Stimulated activated effector memory CD8-positive, alpha-beta T cell treated with anti-CD3 and anti-CD28 coated beads, Interleukin-12 subunit alpha, Interleukin-12 subunit beta, amount 100 ng/mL, for 72 hours (primary cell): ENCODE data around the gene SH2D3C.

Source experiments
- ATAC-seq: fragments of 150-1000 bp; cut with Tn5 transposase; 2 replicates; pipeline ENCODE4 v1.10.0; 2021
- DNase-seq, 2 donors: peaks; one replicate each; pipeline ENCODE4 v3.0.0; 2021 to 2022; ENCODE audit warnings: low spot score in 2 of 2
- H3K27ac Mint-ChIP-seq: one replicate; pipeline ENCODE4 v1.8.0; 2022; ENCODE audit warnings: mild to moderate bottlenecking, mixed read lengths
- H3K36me3 Mint-ChIP-seq: one replicate; pipeline ENCODE4 v1.8.0; 2022; ENCODE audit warnings: mild to moderate bottlenecking, mixed read lengths
- H3K4me1 Mint-ChIP-seq: one replicate; pipeline ENCODE4 v1.8.0; 2022; ENCODE audit warnings: mixed read lengths
- H3K4me3 Mint-ChIP-seq: one replicate; pipeline ENCODE4 v1.8.0; 2022; ENCODE audit warnings: mild to moderate bottlenecking, mixed read lengths
- H3K9me3 Mint-ChIP-seq: one replicate; pipeline ENCODE4 v1.8.0; 2022; ENCODE audit warnings: mixed read lengths

The SH2D3C gene, protein sequence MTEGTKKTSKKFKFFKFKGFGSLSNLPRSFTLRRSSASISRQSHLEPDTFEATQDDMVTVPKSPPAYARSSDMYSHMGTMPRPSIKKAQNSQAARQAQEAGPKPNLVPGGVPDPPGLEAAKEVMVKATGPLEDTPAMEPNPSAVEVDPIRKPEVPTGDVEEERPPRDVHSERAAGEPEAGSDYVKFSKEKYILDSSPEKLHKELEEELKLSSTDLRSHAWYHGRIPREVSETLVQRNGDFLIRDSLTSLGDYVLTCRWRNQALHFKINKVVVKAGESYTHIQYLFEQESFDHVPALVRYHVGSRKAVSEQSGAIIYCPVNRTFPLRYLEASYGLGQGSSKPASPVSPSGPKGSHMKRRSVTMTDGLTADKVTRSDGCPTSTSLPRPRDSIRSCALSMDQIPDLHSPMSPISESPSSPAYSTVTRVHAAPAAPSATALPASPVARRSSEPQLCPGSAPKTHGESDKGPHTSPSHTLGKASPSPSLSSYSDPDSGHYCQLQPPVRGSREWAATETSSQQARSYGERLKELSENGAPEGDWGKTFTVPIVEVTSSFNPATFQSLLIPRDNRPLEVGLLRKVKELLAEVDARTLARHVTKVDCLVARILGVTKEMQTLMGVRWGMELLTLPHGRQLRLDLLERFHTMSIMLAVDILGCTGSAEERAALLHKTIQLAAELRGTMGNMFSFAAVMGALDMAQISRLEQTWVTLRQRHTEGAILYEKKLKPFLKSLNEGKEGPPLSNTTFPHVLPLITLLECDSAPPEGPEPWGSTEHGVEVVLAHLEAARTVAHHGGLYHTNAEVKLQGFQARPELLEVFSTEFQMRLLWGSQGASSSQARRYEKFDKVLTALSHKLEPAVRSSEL

GRCh38 chr9:127778280-127779135 is at the start of gene SH2D3C:
Gene SH2D3C (minus strand): TSS chr9:127778666. CDS start chr9:127778627, 39 bp downstream.
- DNase-seq = peak; percentile 39 to 83
- no peaks in the 10 kb centered on the region for H3K9me3 Mint-ChIP-seq
- ATAC-seq = peak; percentile 49
- H3K27ac Mint-ChIP-seq = peak within 1 kb of the TSS; percentile 99
- H3K4me1 Mint-ChIP-seq = peaks cover 72% of the 10 kb centered on the region
- H3K4me3 Mint-ChIP-seq = peak within 1 kb of the TSS; percentile 93
- peaks cover 54% of the 10 kb centered on the region for H3K36me3 Mint-ChIP-seq

GRCh38 chr9:127826253-127826913 is 47.9 kb upstream of the SH2D3C start:
- no peaks in the 10 kb centered on the region for H3K9me3 Mint-ChIP-seq

GRCh38 chr9:127825319-127826051 is 47.0 kb upstream of the SH2D3C start:
- no peak for ATAC-seq
- Mint-ChIP-seq H3K4me1 (peaks cover 5% of the 10 kb centered on the region), H3K36me3 (peaks cover 15% of the 10 kb centered on the region)

More at GRCh38 chr9:127826253-127826913, 47.9 kb upstream of the SH2D3C start:
- Mint-ChIP-seq H3K4me3 (no peak overlapping the region), H3K27ac (peak overlapping the region; percentile 56), H3K36me3 (peaks cover 15% of the 10 kb centered on the region), H3K4me1 (peaks cover 5% of the 10 kb centered on the region)
- DNase-seq (no peak), ATAC-seq (no peak)

DNA sequence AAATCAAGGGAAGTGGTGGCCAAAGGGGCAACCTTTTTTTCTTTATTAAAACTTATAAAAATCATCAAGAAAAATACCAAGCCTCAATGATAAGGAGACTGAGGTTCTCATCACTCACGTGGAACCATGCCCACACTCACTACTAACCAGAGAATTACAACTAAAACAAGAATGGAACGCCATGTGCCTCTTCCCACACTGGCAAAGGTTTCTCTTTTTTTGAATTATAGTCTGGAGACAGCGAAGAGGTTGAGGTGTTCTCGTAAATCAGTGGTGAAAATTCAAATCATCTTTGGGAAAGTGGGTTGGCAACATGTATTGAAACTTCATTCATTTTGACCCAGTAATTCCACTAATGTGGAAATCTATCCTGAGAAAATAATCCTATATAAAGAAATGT is 43.6 kb upstream of the SH2D3C start:
- H3K9me3 Mint-ChIP-seq = no peaks in the 10 kb centered on the region
- ATAC-seq = no peak
- no peak overlapping the region for H3K4me3 Mint-ChIP-seq
- no peak for DNase-seq
- no peak overlapping the region for H3K27ac Mint-ChIP-seq
- H3K4me1 Mint-ChIP-seq = peaks cover 4% of the 10 kb centered on the region
- H3K36me3 Mint-ChIP-seq = peaks cover 32% of the 10 kb centered on the region

More at GRCh38 chr9:127825319-127826051, 47.0 kb upstream of the SH2D3C start:
- no peak for DNase-seq
- Mint-ChIP-seq H3K9me3 (no peaks in the 10 kb centered on the region), H3K27ac (peak overlapping the region; percentile 56), H3K4me3 (no peak overlapping the region)

DNA sequence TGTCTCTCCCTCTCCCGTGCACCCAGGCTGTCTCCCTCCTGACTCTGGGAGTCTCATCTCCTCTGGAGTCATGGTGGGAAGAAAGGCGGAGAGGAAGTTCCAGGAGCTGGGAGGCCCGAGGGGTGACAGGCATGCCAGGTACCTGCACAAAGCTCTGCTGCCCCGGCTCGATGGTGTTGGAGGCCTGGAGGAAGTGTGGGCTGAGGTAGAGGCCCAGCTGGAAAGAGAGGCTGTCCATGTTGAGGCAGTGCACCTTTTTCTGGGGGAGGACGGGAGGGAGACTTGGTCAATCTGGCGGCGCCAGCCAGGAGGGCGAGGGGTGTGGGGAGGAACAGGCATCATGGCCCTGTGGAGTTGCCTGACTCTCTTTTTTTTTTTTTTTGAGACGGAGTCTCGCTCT is 40.1 kb upstream of the SH2D3C start:
- peaks cover 6% of the 10 kb centered on the region for H3K4me1 Mint-ChIP-seq
- no peaks in the 10 kb centered on the region for H3K9me3 Mint-ChIP-seq
- DNase-seq (no peak), ATAC-seq (no peak)
- H3K27ac Mint-ChIP-seq = peak overlapping the region; percentile 88
- H3K4me3 Mint-ChIP-seq = no peak overlapping the region
- peaks cover 55% of the 10 kb centered on the region for H3K36me3 Mint-ChIP-seq

- peak overlapping the region; percentile 88 for H3K27ac Mint-ChIP-seq
- H3K36me3 Mint-ChIP-seq = peaks cover 61% of the 10 kb centered on the region
Measured at GRCh38 chr9:127817881-127818434, 39.5 kb upstream of the SH2D3C start.

DNA sequence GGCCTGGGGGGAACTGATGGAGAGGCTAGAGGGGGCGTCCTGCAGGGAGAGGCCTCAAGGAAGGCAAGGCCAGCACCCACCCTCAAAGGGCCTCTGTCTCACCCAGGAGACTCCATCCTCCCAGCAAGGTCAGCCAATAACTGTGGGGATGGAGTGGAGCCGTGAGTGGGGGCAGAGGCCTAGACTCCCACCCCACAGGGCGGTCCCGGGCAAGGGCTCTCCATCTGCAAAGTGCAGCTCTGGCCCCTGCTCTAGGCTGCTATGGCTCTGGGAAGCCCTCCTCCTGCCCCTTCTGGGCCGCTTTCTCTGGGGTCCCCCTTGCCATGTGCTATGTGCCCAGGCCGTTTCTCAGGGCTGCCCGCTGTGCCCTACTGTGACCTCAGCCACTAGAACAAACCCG is 38.3 kb upstream of the SH2D3C start:
- Mint-ChIP-seq H3K4me3 (no peak overlapping the region), H3K9me3 (no peaks in the 10 kb centered on the region), H3K27ac (peak overlapping the region; percentile 88), H3K36me3 (peaks cover 73% of the 10 kb centered on the region), H3K4me1 (peaks cover 6% of the 10 kb centered on the region)
- DNase-seq (no peak), ATAC-seq (no peak)

More at GRCh38 chr9:127817881-127818434, 39.5 kb upstream of the SH2D3C start:
- Mint-ChIP-seq H3K4me3 (no peak overlapping the region), H3K9me3 (no peaks in the 10 kb centered on the region), H3K4me1 (peaks cover 6% of the 10 kb centered on the region)
- ATAC-seq (no peak), DNase-seq (no peak)

GRCh38 chr9:127816362-127816725 is 37.9 kb upstream of the SH2D3C start:
- no peak for ATAC-seq
- Mint-ChIP-seq H3K4me3 (no peak overlapping the region), H3K27ac (peak overlapping the region; percentile 88), H3K9me3 (no peaks in the 10 kb centered on the region), H3K36me3 (peaks cover 77% of the 10 kb centered on the region), H3K4me1 (peaks cover 6% of the 10 kb centered on the region)
- DNase-seq = no peak

GRCh38 chr9:127815512-127816361 is 37.3 kb upstream of the SH2D3C start:
- DNase-seq = no peak
- Mint-ChIP-seq H3K4me3 (no peak overlapping the region), H3K4me1 (peaks cover 6% of the 10 kb centered on the region), H3K36me3 (peaks cover 83% of the 10 kb centered on the region), H3K27ac (no peak overlapping the region), H3K9me3 (no peaks in the 10 kb centered on the region)
- no peak for ATAC-seq

GRCh38 chr9:127814619-127815511 is 36.4 kb upstream of the SH2D3C start:
- peaks cover 84% of the 10 kb centered on the region for H3K36me3 Mint-ChIP-seq
- peak overlapping the region; percentile 75 for H3K27ac Mint-ChIP-seq

DNA sequence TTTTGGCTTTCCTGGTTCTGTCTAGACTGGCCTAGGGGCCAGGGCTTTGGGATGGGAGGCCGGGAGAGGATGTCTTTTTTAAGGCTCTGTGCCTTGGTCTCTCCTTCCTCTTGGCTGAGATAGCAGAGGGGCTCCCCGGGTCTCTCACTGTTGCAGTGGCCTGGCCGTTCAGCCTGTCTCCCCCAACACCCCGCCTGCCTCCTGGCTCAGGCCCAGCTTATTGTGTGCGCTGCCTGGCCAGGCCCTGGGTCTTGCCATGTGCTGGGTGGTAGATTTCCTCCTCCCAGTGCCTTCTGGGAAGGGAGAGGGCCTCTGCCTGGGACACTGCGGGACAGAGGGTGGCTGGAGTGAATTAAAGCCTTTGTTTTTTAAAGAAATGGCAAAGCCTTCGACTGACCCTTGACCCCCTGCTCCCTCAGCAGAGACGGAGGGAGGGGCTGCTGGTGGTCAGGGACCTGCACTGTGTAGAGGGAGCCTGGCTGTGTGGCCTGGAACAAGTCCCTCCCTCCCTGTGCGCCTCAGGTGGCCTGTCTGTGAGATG is 35.3 kb upstream of the SH2D3C start:
- H3K9me3 Mint-ChIP-seq = no peaks in the 10 kb centered on the region
- ATAC-seq (no peak), DNase-seq (no peak)
- peaks cover 6% of the 10 kb centered on the region for H3K4me1 Mint-ChIP-seq
- peaks cover 86% of the 10 kb centered on the region for H3K36me3 Mint-ChIP-seq
- peak overlapping the region; percentile 75 for H3K27ac Mint-ChIP-seq
- H3K4me3 Mint-ChIP-seq = no peak overlapping the region

More at GRCh38 chr9:127814619-127815511, 36.4 kb upstream of the SH2D3C start:
- ATAC-seq (no peak), DNase-seq (no peak)
- Mint-ChIP-seq H3K9me3 (no peaks in the 10 kb centered on the region), H3K4me3 (no peak overlapping the region), H3K4me1 (peaks cover 6% of the 10 kb centered on the region)
